ENCODE results near the gene LSM14A.
"Not testable (repeated sequence)": the region's sequence is repeated elsewhere in the genome, so short reads cannot be mapped to it uniquely, and the experiment has no call there.

Gene LSM14A

GRCh38 chr19:34173193-34173956 lies 1.1 kb downstream of the LSM14A start:
- H2AFZ ChIP-seq (ENCODE audit: low read depth) = peak overlapping the region; percentile 91; the same call in 1 of the 2 replicates
- peak overlapping the region; percentile 99 for H3K9ac ChIP-seq
- H3K4me1 ChIP-seq (ENCODE audit: low read depth, poor library complexity, severe bottlenecking) = peaks cover 42% of the 10 kb centered on the region
- peak overlapping the region; percentile 72 for H3K4me2 ChIP-seq
- peaks cover 33% of the 10 kb centered on the region; the same call in 1 of the 2 replicates for H4K20me1 ChIP-seq (ENCODE audit: insufficient read depth)
- peak overlapping the region; percentile 46 for H3K4me3 ChIP-seq (IDR thresholded peaks at IDR 0.05; ENCODE audit: insufficient read depth, low read depth, low read length)
- H3K27ac ChIP-seq = peak overlapping the region; percentile 98
- no peaks in the 10 kb centered on the region for H3K36me3 ChIP-seq (ENCODE audit: insufficient read depth)
- no peak for TF ChIP-seq CTCF (conservative IDR thresholded peaks at IDR 0.05; ENCODE audit: low read depth, low read length)
- H3K27me3 ChIP-seq (ENCODE audit: insufficient read depth, low read depth) = no peaks in the 10 kb centered on the region
- peaks cover 59% of the 10 kb centered on the region for H3K79me2 ChIP-seq (ENCODE audit: insufficient read depth, low read depth)

GRCh38 chr19:34175173-34175572 lies 2.9 kb downstream of the LSM14A start:
- H3K79me2 ChIP-seq (ENCODE audit: insufficient read depth, low read depth) = peaks cover 77% of the 10 kb centered on the region
- H4K20me1 ChIP-seq (ENCODE audit: insufficient read depth) = peaks cover 50% of the 10 kb centered on the region
- not testable (repeated sequence) for H3K4me3 ChIP-seq (IDR thresholded peaks at IDR 0.05; ENCODE audit: insufficient read depth, low read depth, low read length); H3K9ac ChIP-seq; H3K36me3 ChIP-seq (ENCODE audit: insufficient read depth); H3K27me3 ChIP-seq (ENCODE audit: insufficient read depth, low read depth); H2AFZ ChIP-seq (ENCODE audit: low read depth); H3K27ac ChIP-seq
- peaks cover 53% of the 10 kb centered on the region for H3K4me1 ChIP-seq (ENCODE audit: low read depth, poor library complexity, severe bottlenecking)
- peak overlapping the region; percentile 72 for H3K4me2 ChIP-seq

- H3K4me1 ChIP-seq (ENCODE audit: low read depth, poor library complexity, severe bottlenecking) = peaks cover 48% of the 10 kb centered on the region
Observed at GRCh38 chr19:34176581-34176980, 4.3 kb downstream of the LSM14A start.

GRCh38 chr19:34178274-34178610 lies 5.9 kb downstream of the LSM14A start:
- peaks cover 50% of the 10 kb centered on the region for H3K4me1 ChIP-seq (ENCODE audit: low read depth, poor library complexity, severe bottlenecking)
- no peak for TF ChIP-seq CTCF (conservative IDR thresholded peaks at IDR 0.05; ENCODE audit: low read depth, low read length)
- H3K4me2 ChIP-seq = no peak overlapping the region
- no peak overlapping the region for H3K4me3 ChIP-seq (IDR thresholded peaks at IDR 0.05; ENCODE audit: insufficient read depth, low read depth, low read length)
- H3K36me3 ChIP-seq (ENCODE audit: insufficient read depth) = no peaks in the 10 kb centered on the region
- peaks cover 100% of the 10 kb centered on the region for H3K79me2 ChIP-seq (ENCODE audit: insufficient read depth, low read depth)
- H3K27ac ChIP-seq = no peak overlapping the region
- H4K20me1 ChIP-seq (ENCODE audit: insufficient read depth) = peaks cover 75% of the 10 kb centered on the region
- no peaks in the 10 kb centered on the region for H3K27me3 ChIP-seq (ENCODE audit: insufficient read depth, low read depth)
- H2AFZ ChIP-seq (ENCODE audit: low read depth) = no peak overlapping the region
- H3K9ac ChIP-seq = no peak overlapping the region

More at GRCh38 chr19:34176581-34176980, 4.3 kb downstream of the LSM14A start:
- H3K4me3 ChIP-seq (IDR thresholded peaks at IDR 0.05; ENCODE audit: insufficient read depth, low read depth, low read length) = no peak overlapping the region
- H3K79me2 ChIP-seq (ENCODE audit: insufficient read depth, low read depth) = peaks cover 91% of the 10 kb centered on the region
- H4K20me1 ChIP-seq (ENCODE audit: insufficient read depth) = peaks cover 61% of the 10 kb centered on the region
- peak overlapping the region; percentile 30; the same call in 1 of the 2 replicates for H3K4me2 ChIP-seq
- H2AFZ ChIP-seq (ENCODE audit: low read depth) = no peak overlapping the region
- H3K27ac ChIP-seq = no peak overlapping the region
- no peaks in the 10 kb centered on the region for H3K27me3 ChIP-seq (ENCODE audit: insufficient read depth, low read depth)
- no peak for TF ChIP-seq CTCF (conservative IDR thresholded peaks at IDR 0.05; ENCODE audit: low read depth, low read length)
- H3K36me3 ChIP-seq (ENCODE audit: insufficient read depth) = no peaks in the 10 kb centered on the region
- no peak overlapping the region for H3K9ac ChIP-seq

- H3K9ac ChIP-seq = no peak overlapping the region
- H3K27ac ChIP-seq = no peak overlapping the region
- no peak for TF ChIP-seq CTCF (conservative IDR thresholded peaks at IDR 0.05; ENCODE audit: low read depth, low read length)
- peaks cover 53% of the 10 kb centered on the region for H3K4me1 ChIP-seq (ENCODE audit: low read depth, poor library complexity, severe bottlenecking)
- peaks cover 82% of the 10 kb centered on the region for H4K20me1 ChIP-seq (ENCODE audit: insufficient read depth)
- H3K27me3 ChIP-seq (ENCODE audit: insufficient read depth, low read depth) = no peaks in the 10 kb centered on the region
- H3K36me3 ChIP-seq (ENCODE audit: insufficient read depth) = no peaks in the 10 kb centered on the region
- no peak overlapping the region for H2AFZ ChIP-seq (ENCODE audit: low read depth)
- H3K4me2 ChIP-seq = no peak overlapping the region
- peaks cover 100% of the 10 kb centered on the region for H3K79me2 ChIP-seq (ENCODE audit: insufficient read depth, low read depth)
- no peak overlapping the region for H3K4me3 ChIP-seq (IDR thresholded peaks at IDR 0.05; ENCODE audit: insufficient read depth, low read depth, low read length)
Observed at GRCh38 chr19:34179066-34179465, 6.8 kb downstream of the LSM14A start.

Measured in KMS-11 (cell line).